Central memory CD8-positive, alpha-beta T cell (primary cell): ENCODE results near the gene F11.
"Not testable (repeated sequence)": the region's sequence is repeated elsewhere in the genome, so short reads cannot be mapped to it uniquely, and the experiment has no call there.

ENCODE experiments used
- ATAC-seq: fragments of 150-1000 bp; cut with Tn5 transposase; replicated peaks from 2 replicates; pipeline ENCODE4 v1.10.0; 2022; ENCODE audit warnings: mild to moderate bottlenecking, moderate FRiP score, moderate number of reproducible peaks; ENCODE audit not compliant: poor library complexity, severe bottlenecking; ENCODE audit errors: extremely low read depth
- DNase-seq, 2 donors: peaks; one replicate each; pipeline ENCODE4 v3.0.0; 2021; ENCODE audit warnings: low spot score in 2 of 2
- H3K27ac Mint-ChIP-seq: one replicate; pipeline ENCODE4 v1.8.0; 2022; ENCODE audit warnings: low read depth, mild to moderate bottlenecking, moderate library complexity, mixed read lengths
- H3K27me3 Mint-ChIP-seq: one replicate; pipeline ENCODE4 v1.8.0; 2022; ENCODE audit warnings: mixed read lengths
- H3K36me3 Mint-ChIP-seq: one replicate; pipeline ENCODE4 v1.8.0; 2022; ENCODE audit warnings: mild to moderate bottlenecking, moderate library complexity, mixed read lengths; ENCODE audit not compliant: insufficient read depth
- H3K4me1 Mint-ChIP-seq: one replicate; pipeline ENCODE4 v1.8.0; 2022; ENCODE audit warnings: mixed read lengths
- H3K4me3 Mint-ChIP-seq: one replicate; pipeline ENCODE4 v1.8.0; 2022; ENCODE audit warnings: mild to moderate bottlenecking, moderate library complexity, mixed read lengths
- H3K9me3 Mint-ChIP-seq: one replicate; pipeline ENCODE4 v1.8.0; 2022; ENCODE audit warnings: mixed read lengths

Gene F11

DNA sequence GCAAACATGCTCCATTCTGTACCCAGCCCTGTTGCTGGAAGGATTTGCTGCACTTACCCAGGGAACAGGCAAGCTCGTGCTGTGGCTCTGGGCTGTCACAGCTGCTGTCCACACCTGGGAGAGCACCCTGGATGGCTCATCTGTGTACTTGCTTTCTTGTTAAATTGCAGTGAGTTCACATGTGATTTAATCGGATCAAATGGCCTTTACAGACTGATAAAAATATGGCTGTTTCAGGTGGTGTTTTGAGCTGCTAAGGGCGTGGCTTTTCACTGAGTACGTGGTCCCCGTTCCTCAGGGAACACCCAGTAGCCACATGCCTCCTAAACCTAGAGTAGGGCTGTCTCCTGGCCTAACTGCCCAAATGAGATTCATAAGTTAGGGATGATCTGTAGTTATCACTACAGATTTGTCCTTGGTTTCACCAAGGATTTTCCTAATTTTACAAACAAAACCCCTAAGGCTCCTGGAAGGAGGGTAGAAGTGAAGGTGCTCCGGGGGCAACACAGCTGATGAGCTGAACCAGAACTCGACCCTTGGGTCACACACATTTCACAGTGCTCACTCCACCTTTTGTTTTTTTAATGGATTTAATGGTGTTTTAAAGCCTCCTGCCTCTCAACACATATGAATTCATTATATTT, 25.0 kb upstream of the F11 start:
- Mint-ChIP-seq H3K9me3 (peaks cover 3% of the 10 kb centered on the region), H3K4me1 (no peaks in the 10 kb centered on the region), H3K27ac (no peak overlapping the region), H3K27me3 (no peaks in the 10 kb centered on the region), H3K4me3 (no peak overlapping the region), H3K36me3 (no peaks in the 10 kb centered on the region)
- DNase-seq = no peak
- no peak for ATAC-seq

DNA sequence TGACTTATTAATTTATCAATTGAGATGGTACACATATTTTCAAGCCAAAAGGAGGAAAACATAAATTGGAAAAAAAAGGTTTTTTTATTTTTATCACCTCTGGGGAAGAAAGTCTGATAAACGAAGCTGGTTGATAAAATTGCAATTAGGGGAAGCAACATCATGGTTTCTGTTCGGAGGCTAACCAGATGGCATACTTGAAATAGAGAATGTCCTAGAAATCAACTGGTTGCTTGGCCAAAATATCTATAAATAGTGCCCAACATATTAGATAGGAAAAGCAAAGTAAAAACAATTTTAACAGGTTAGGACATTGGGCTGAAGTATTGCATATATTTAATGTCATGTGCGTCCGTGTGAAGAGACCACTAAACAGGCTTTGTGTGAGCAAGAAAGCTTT, 24.4 kb upstream of the F11 start:
- Mint-ChIP-seq H3K27ac (no peak overlapping the region), H3K4me1 (no peaks in the 10 kb centered on the region)

DNA sequence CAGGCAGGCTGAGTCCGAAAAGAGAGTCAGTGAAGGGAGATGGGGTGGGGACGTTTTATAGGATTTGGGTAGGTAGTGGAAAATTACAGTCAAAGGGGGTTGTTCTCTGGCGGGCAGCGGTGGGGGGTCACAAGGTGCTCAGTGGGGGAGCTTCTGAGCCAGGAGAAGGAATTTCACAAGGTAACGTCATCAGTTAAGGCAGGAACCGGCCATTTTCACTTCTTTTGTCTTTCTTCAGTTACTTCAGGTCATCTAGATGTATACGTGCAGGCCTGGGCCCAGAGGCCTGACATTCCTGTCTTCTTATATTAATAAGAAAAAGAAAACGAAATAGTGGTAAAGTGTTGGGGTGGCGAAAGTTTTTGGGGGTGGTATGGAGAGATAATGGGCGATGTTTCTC, 24.0 kb upstream of the F11 start:
- H3K36me3 Mint-ChIP-seq, H3K27ac Mint-ChIP-seq, H3K4me1 Mint-ChIP-seq, H3K27me3 Mint-ChIP-seq, H3K9me3 Mint-ChIP-seq, H3K4me3 Mint-ChIP-seq, DNase-seq, ATAC-seq: not testable (repeated sequence)

More for the DNA sequence above, 24.4 kb upstream of the F11 start:
- DNase-seq (no peak), ATAC-seq (no peak)
- Mint-ChIP-seq H3K4me3 (no peak overlapping the region), H3K9me3 (peaks cover 6% of the 10 kb centered on the region), H3K36me3 (no peaks in the 10 kb centered on the region), H3K27me3 (no peaks in the 10 kb centered on the region)

DNA sequence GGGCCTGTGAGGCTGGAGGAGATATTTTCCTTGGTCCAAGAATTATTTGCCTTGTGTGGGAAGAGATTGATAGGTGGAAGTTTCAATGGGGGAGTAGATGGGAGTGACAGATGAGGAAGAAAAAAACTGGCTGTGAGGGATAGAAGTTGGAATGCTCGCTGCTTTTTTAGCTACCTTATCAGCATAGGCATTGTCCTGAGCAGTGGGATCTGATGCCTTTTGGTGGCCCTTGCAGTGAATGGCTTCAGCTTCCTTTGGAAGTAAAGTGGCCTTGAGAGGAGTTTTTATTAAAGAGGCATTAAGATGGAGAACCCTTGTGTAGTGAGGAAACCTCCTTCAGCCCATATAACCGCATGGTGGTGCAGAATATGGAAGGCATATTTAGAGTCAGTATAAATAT, 22.7 kb upstream of the F11 start:
- no peaks in the 10 kb centered on the region for H3K27me3 Mint-ChIP-seq
- DNase-seq = no peak
- H3K4me3 Mint-ChIP-seq = no peak overlapping the region
- ATAC-seq = no peak
- no peak overlapping the region for H3K27ac Mint-ChIP-seq
- H3K9me3 Mint-ChIP-seq = peaks cover 6% of the 10 kb centered on the region
- no peaks in the 10 kb centered on the region for H3K4me1 Mint-ChIP-seq
- peaks cover 2% of the 10 kb centered on the region for H3K36me3 Mint-ChIP-seq

DNA sequence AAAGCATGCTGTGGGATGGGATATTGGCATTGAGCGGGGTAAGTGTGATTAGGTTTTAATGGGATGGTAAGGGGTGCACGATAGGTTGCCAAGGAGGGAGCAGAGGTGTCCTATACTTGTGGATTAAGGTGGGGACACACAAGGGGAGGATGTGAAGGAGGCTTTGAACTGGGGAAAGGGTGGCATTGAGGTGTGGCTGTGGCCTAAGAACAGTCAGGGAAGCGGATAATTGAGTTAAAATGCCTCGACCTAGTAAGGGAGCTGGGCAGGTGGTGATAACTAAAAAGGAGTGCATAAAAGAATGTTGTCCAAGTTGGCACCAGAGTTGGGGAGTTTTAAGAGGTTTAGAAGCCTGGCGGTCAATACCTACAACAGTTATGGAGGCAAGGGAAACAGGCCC, 21.2 kb upstream of the F11 start:
- Mint-ChIP-seq H3K4me3 (no peak overlapping the region), H3K27ac (no peak overlapping the region), H3K27me3 (no peaks in the 10 kb centered on the region), H3K9me3 (peaks cover 6% of the 10 kb centered on the region), H3K36me3 (peaks cover 2% of the 10 kb centered on the region), H3K4me1 (no peaks in the 10 kb centered on the region)
- no peak for DNase-seq
- ATAC-seq = no peak

DNA sequence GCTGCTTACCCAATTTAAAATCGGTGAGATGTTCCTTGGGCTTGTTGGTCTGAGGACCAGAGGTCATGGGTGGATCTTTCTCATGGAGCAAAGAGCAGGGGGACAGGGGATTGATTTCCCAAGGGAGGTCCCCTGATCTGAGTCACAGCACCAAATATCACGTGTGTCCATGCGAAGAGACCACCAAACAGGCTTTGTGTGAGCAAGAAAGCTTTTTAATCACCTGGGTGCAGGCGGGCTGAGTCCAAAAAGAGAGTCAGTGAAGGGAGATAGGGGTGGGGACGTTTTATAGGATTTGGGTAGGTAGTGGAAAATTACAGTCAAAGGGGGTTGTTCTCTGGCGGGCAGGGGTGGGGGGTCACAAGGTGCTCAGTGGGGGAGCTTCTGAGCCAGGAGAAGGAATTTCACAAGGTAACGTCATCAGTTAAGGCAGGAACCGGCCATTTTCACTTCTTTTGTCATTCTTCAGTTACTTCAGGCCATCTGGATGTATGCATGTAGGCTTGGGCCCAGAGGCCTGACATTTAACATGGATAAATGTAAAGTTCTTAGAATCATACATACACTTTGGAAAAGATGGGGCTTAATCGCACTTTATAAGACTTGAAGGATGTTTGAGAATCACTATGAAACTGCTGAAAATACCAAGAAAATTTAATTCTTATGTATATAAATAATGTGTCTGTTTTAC, 18.8 kb upstream of the F11 start:
- H3K27me3 Mint-ChIP-seq, H3K4me1 Mint-ChIP-seq, H3K4me3 Mint-ChIP-seq, H3K36me3 Mint-ChIP-seq, ATAC-seq, H3K27ac Mint-ChIP-seq, H3K9me3 Mint-ChIP-seq, DNase-seq: not testable (repeated sequence)

DNA sequence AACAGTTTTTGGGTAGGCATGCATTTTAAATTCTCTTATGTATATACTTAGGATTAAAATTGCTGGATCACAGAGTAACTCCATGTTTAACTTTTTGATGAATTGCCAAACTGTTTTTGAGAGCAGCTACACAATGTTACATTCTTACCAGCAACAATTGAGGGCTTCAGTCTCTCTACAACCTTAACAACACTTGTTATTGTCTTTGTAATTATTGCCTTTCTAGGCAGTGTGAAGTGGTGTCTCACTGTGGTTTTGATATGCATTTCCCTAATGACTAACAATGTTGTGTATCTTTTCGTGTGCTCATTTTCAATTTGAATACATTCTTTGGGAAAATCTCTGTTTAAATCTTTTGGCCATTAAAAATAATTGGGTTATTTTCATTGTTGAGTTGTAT, 17.3 kb upstream of the F11 start:
- H3K27ac Mint-ChIP-seq = no peak overlapping the region
- no peak overlapping the region for H3K4me3 Mint-ChIP-seq
- DNase-seq = no peak
- no peaks in the 10 kb centered on the region for H3K4me1 Mint-ChIP-seq
- no peak for ATAC-seq
- peaks cover 2% of the 10 kb centered on the region for H3K36me3 Mint-ChIP-seq
- H3K9me3 Mint-ChIP-seq = peaks cover 6% of the 10 kb centered on the region
- H3K27me3 Mint-ChIP-seq = no peaks in the 10 kb centered on the region

DNA sequence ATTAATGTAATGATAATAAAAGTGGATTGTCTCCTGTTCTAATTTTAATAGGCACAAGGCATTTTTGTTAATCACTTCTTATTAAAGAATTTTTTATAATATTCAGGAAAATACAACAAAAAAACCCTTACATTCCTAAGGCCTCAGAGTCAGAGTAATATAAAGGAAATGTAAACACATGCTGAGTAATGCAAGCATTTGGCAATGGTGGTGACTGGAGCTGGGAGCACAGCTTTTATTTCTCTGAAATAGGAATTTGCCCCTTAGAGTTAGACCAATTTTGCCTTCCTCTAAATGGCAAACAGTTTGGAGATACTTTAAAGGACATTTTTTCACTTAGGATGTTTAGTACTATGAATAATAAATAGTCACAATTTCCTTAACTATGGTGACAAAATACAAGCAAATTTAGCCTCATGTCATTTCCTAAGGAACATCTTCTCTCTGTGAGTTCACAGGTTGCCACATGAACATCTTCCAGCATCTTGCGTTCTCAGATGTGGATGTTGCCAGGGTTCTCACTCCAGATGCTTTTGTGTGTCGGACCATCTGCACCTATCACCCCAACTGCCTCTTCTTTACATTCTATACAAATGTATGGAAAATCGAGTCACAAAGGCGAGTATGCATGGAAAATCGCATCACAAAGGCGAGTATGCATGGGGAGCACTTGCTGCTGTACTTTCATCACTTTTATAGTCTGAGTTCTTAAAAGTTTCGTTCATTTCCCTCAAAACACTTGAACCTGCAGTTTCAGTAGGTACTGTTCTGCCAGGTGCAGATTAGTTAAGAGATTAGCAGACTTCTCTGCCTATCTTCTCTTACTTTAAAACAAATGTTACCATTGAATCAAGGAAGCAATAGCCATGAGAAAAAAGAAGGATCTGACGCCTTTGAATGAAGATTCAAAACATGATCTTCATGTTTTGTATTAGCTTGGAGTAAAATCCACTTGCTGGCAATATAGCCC, 15.9 kb upstream of the F11 start:
- DNase-seq = no peak
- ATAC-seq = no peak
- peaks cover 6% of the 10 kb centered on the region for H3K9me3 Mint-ChIP-seq

DNA sequence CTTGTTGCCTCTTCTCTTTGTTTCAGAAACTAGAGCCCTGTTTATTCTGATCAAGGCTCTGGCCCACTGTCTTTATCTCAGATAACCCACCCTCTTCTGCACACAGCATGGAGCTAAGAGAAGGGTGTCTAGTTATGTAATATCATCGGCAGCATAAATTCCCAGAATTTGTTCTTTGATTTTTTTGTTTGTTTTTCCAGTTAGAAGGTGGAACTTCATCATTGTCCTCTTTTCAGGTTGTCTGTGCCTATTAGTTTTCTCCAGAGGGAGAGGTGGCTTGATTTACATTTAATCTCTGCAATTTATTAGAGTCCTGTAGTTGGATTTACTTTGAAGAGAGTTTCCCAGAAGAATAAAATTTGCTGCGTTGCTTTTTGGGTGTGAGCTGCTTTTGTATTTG, 15.2 kb upstream of the F11 start:
- Mint-ChIP-seq H3K27ac (no peak overlapping the region), H3K4me3 (no peak overlapping the region), H3K4me1 (no peaks in the 10 kb centered on the region), H3K36me3 (peaks cover 2% of the 10 kb centered on the region), H3K9me3 (peaks cover 5% of the 10 kb centered on the region), H3K27me3 (no peaks in the 10 kb centered on the region)
- ATAC-seq (no peak), DNase-seq (no peak)

More for the DNA sequence above, 15.9 kb upstream of the F11 start:
- H3K27ac Mint-ChIP-seq = no peak overlapping the region
- H3K4me3 Mint-ChIP-seq = no peak overlapping the region
- H3K4me1 Mint-ChIP-seq = no peaks in the 10 kb centered on the region
- H3K27me3 Mint-ChIP-seq = no peaks in the 10 kb centered on the region
- H3K36me3 Mint-ChIP-seq = peaks cover 2% of the 10 kb centered on the region

DNA sequence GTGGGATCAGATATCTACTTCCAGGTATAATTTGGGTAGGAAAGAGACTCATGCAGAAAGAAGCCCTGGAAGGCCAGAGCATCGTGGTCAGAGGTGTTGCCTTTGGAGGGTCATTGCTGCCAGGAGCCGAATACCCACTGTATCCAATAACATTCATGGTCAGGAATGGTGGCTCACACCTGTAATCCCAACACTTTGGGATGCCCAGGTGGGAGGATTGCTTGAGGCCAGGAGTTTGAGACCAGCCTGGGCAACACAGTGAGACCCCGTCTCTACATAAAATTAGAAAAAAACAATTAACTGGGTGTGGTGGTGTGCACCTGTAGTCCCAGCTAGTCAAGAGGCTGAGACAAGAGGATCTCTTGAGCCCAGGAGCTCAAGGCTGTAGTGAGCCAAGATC, 10.9 kb upstream of the F11 start:
- H3K4me3 Mint-ChIP-seq = no peak overlapping the region
- peaks cover 4% of the 10 kb centered on the region for H3K27me3 Mint-ChIP-seq
- H3K36me3 Mint-ChIP-seq = peaks cover 2% of the 10 kb centered on the region
- DNase-seq (no peak), ATAC-seq (no peak)
- no peak overlapping the region for H3K27ac Mint-ChIP-seq
- H3K4me1 Mint-ChIP-seq = no peaks in the 10 kb centered on the region
- H3K9me3 Mint-ChIP-seq = no peaks in the 10 kb centered on the region

DNA sequence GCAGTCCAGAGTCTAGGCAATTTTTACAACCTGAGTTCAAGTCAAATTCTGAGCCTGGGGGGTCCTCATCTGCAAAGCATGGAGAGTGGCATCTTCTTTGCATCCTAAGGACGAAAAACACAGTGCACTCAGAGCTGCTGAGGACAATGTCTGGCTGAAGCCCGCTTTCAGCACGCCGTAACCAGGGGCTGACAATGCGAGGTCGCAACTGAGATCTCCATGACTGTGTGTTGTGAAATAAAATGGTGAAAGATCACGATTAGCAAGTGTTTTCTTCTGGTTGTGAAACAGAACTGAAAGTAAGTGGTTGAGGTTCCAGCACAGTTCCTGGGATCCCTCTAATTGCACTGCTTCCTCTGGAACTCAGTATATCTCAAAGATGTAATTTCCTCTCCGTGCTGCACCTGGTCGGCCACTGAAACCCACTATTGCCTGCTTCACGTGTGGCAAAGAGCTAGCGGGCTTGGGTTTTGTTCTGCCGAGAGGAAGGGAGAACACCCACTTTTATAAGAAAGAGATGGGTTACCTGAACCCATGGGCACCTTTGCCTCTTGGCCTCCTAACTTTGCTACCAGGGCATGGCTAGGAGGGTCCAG, 7.7 kb upstream of the F11 start:
- no peak for DNase-seq
- peaks cover 19% of the 10 kb centered on the region for H3K27me3 Mint-ChIP-seq

DNA sequence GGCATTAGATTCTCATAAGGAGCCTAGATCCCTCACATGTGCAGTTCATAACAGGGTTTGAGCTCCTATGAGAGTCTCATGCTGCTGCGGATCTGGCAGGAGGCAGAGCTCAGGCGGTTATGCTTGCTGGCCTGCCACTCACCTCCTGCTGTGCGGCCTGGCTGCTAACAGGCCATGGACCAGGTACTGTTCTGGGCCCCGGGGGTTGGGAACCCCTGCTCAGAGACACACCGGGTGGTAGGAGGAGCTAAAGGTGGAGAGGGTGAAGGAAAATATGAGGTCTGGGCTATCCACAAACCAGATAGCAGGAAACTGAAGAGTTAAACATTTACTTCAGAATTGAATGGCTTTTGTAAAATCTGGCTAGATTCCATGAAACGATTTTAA, 5.9 kb upstream of the F11 start:
- Mint-ChIP-seq H3K27me3 (peaks cover 36% of the 10 kb centered on the region), H3K9me3 (no peaks in the 10 kb centered on the region), H3K27ac (no peak overlapping the region), H3K4me3 (no peak overlapping the region), H3K4me1 (no peaks in the 10 kb centered on the region), H3K36me3 (peaks cover 2% of the 10 kb centered on the region)
- DNase-seq (no peak), ATAC-seq (no peak)

More for the DNA sequence above, 7.7 kb upstream of the F11 start:
- H3K4me3 Mint-ChIP-seq = no peak overlapping the region
- no peaks in the 10 kb centered on the region for H3K9me3 Mint-ChIP-seq
- H3K36me3 Mint-ChIP-seq = peaks cover 2% of the 10 kb centered on the region
- H3K4me1 Mint-ChIP-seq = no peaks in the 10 kb centered on the region
- no peak overlapping the region for H3K27ac Mint-ChIP-seq
- no peak for ATAC-seq
